ENCODE results near the gene CLBA1.

Gene CLBA1

GRCh38 chr14:104992501-104992900 lies 6.9 kb downstream of the CLBA1 start:
- DNase-seq (ENCODE audit: low read depth): no peak
- TF ChIP-seq CTCF (conservative IDR thresholded peaks at IDR 0.05; ENCODE audit: low read depth, low read length): no peak
- H3K4me3 ChIP-seq (ENCODE audit: low read length): no peak overlapping the region

- TF ChIP-seq CTCF (conservative IDR thresholded peaks at IDR 0.05; ENCODE audit: low read depth, low read length): no peak
- DNase-seq (ENCODE audit: low read depth): no peak
- H3K4me3 ChIP-seq (ENCODE audit: low read length): no peak overlapping the region
Measured at GRCh38 chr14:104993306-104993705, 7.7 kb downstream of the CLBA1 start.

GRCh38 chr14:104993808-104994591 lies 8.4 kb downstream of the CLBA1 start:
- no peak for DNase-seq (ENCODE audit: low read depth)
- no peak for TF ChIP-seq CTCF (conservative IDR thresholded peaks at IDR 0.05; ENCODE audit: low read depth, low read length)
- no peak overlapping the region for H3K4me3 ChIP-seq (ENCODE audit: low read length)

- no peak for DNase-seq (ENCODE audit: low read depth)
- no peak overlapping the region for H3K4me3 ChIP-seq (ENCODE audit: low read length)
- no peak for TF ChIP-seq CTCF (conservative IDR thresholded peaks at IDR 0.05; ENCODE audit: low read depth, low read length)
Measured at GRCh38 chr14:104994978-104995377, 9.4 kb downstream of the CLBA1 start.

DNA sequence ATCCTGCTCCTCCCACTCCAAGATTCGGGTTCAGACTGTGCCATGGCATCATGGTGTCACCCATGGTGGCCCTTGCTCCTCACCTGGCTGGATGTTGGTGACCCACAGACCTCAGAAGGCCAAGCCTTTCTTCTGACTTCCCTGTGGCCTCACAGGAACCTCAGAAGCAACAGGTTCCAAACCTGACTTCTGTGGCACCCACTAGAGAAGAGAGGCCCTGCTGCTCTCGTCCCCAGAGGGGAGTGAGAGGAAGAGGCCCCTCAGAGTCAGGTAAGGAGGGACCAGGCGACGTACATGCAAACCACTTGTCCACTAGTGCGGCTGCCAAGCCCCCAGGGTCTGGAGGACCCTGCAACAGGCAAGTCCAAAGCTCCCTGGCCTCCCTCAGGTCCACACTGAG lies 10.4 kb downstream of the CLBA1 start:
- H3K4me3 ChIP-seq (ENCODE audit: low read length): no peak overlapping the region
- TF ChIP-seq CTCF (conservative IDR thresholded peaks at IDR 0.05; ENCODE audit: low read depth, low read length): no peak
- no peak for DNase-seq (ENCODE audit: low read depth)

DNA sequence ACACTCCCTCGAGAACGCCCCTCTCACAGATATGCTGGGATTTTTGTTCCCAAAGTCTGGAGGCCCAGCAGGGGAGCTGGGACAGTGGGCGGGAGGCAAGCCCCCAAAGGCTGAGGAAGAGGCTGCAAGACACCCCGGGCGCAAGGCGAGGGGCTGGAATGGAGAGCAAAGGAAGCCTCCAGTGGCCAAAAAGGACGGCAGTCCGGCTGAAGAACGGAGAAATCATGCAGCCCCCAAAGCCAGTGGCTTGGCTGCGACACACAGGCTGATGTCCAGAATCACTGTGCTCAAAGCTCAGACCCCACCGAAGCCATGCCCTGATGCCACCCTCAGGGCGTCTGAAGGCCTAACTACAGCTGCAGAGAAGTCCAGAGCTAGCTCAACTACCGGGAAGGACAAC lies 10.9 kb downstream of the CLBA1 start:
- TF ChIP-seq CTCF (conservative IDR thresholded peaks at IDR 0.05; ENCODE audit: low read depth, low read length): no peak
- no peak for DNase-seq (ENCODE audit: low read depth)

DNA sequence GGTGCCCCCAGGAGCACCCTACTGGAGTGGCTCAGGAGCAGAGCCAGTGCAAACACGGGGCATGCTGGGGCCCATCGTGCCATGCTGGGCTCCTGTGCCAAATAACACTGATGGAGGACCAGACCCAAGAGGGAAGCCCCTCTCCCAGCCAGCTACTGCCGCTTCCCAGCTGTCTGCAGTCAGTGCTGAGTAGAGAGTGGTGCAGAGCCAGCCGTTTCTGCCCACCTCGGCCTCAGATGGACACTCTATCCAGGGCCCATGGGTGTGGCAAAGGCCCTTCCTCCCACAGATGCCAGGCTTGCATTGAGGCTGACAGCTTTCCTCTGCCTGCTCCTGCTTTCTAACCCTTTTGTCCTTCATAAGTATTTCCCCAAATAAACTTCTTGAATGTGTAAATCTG lies 13.2 kb downstream of the CLBA1 start:
- no peak for DNase-seq (ENCODE audit: low read depth)
- H3K4me3 ChIP-seq (ENCODE audit: low read length): no peak overlapping the region
- no peak for TF ChIP-seq CTCF (conservative IDR thresholded peaks at IDR 0.05; ENCODE audit: low read depth, low read length)

More for the DNA sequence above, 10.9 kb downstream of the CLBA1 start:
- no peak overlapping the region for H3K4me3 ChIP-seq (ENCODE audit: low read length)

Measured in retinal pigment epithelial cell (primary cell).